GM21390 (cell line): Measurements from ENCODE around the gene TANC1.

Source experiments
- ATAC-seq: cut with Tn5 transposase; IDR thresholded peaks from one replicate; pipeline ENCODE4 v1.9.1; 2021; ENCODE audit not compliant: unreplicated experiment

TANC1 gene

DNA sequence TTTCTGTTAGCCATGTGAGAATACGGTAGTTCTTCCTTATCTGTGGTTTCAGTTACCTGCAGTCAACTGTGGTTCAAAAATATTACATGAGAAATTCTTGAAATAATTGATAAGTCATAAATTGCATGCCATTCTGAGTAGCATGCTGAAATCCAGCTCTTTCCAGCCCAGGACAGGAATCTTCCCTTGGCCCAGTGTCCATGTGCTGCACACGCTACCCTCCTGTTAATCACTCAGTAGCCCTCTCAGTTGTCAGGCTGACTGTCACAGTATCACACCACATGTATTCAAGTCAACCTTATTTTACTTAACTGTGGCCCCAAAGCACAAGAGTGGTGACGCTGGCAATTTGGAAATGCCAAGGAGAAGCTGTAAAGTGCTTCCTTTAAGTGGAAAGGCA lies 141.1 kb downstream of the TANC1 start:
- ATAC-seq = no peak

DNA sequence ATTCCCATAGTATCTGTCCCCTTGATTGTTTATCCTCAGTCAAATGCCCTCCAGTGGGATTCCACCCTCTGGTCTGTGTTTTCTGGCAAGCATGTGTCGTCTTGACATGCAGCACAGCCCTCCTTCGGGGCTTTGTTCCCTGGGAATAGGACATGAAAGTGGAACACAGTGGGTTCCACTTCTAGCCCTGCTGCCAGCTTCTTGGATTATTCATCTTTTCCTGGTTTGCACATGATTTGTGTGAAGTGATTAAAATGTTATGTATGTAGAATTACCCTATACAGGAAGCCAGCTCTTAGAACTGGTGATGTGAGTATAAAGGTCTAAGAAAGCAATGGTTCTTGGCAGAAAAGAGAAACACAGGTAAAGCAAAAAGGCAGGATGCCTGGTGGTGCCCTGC lies 142.3 kb downstream of the TANC1 start:
- no peak for ATAC-seq

DNA sequence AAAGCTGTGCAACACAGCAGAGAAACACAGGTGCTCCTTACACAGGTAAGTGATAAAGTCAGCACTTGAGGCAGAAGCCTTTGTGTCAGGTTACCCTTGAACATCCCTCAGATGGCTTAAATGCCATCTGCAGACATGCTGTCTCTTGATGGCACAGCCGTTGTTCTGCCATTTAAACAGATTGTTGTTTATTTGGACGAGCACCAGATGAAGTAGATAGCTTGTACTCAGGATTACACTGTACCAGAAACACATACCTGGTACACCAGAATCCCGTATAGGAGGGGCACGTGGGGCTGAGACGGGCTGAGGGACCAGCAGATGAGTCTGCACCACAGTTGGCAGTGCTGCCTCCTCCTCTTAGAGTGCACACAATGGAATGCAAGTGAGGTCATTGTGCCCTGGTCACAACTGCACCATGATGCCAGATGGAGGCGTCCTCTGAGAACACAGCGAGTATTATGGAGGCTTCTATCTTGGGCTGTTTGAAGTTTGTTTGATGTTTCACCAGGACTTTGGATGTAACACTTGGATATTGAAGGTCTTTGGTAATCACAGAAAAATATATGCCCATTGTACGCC lies 143.0 kb downstream of the TANC1 start:
- ATAC-seq = no peak

DNA sequence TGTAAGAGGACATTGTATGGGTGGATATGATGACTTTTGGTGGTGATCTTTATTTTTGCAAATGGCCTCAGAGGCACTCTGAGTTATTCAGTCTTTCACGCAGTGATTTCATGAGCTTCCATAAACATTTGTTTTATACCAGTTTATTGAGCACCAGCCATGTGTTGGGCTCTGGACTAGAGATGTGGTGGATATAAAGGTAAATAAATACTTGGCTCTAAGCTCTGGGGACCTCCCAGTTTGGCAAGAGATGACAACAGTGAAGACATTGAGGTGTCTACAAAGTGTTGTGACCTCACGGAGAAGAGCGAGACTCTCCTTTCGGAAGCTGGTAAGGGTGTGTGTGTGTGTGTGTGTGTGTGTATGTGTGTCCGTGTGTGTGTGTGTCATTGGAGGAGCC lies 146.4 kb downstream of the TANC1 start:
- no peak for ATAC-seq

DNA sequence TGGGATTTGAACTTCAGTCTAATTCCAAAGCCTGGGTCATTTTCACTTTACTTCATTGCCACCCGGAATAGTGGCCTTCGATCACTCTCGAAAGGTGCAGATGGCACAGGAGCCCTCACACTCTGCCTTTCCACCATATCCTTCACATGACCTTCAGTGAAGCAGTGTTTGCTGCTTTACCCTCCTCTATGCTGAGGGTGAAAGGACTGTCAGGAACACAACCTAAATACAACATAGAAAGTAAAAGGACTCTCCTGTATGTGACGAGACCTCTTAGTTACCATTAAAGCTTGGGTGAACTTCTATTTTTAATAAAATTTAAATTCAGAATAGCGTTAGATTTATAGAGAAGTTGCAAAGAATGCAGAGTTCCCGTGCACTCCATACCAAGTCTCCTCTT lies 148.5 kb downstream of the TANC1 start:
- ATAC-seq = no peak

DNA sequence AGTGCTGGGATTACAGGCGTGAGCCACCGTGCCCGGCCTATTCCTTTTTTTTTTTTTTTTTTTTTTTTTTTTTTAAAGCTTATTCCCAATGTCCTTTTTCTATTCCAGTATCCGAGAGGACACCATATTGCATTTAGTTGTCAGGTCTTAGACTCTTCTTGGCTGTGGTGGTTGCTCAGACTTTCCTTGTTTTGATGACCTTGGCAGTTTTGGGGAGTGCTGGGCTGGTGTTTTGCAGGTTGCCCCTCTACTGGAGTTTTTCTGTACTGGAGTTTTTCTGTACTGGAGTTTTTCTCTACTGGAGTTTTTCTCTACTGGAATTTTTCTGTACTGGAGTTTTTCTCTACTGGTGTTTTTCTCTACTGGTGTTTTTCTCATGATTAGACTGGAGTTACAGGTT lies 149.2 kb downstream of the TANC1 start:
- no peak for ATAC-seq

DNA sequence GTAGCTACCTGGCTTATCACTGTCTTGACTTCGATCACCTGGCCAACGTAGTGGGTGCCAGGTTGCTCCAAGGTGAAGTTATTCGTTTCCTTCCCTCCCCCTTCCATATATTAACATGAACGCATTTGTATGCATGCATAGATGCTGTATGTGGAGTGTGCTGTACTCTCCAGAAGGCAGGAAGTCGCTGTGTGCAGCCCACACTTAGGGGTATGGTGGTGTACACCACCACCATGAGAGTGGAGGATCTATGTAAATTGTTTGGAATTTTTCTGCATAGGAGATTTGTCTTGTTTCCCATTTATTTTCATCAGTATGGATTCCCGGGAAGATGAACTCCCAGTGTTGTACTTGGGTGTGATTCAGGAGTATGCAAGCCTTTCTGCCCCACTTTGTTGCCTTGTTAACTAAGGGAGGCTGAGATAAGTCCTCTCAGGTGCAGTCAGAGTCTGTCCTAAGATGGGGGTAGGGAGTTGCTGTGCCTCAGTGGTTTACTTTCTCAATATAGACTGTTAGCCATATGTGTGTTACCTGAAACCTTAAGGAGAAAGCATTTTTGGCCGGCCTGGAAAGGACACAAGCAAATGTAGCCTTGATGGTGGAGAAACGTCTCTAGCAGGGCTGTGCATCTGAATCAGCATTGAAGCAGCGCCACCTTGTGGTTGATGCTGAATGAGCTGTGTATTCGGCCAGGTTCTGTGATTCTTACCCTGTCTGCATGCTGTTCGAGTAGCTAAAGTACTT lies 149.8 kb downstream of the TANC1 start:
- ATAC-seq = peak; percentile 93

DNA sequence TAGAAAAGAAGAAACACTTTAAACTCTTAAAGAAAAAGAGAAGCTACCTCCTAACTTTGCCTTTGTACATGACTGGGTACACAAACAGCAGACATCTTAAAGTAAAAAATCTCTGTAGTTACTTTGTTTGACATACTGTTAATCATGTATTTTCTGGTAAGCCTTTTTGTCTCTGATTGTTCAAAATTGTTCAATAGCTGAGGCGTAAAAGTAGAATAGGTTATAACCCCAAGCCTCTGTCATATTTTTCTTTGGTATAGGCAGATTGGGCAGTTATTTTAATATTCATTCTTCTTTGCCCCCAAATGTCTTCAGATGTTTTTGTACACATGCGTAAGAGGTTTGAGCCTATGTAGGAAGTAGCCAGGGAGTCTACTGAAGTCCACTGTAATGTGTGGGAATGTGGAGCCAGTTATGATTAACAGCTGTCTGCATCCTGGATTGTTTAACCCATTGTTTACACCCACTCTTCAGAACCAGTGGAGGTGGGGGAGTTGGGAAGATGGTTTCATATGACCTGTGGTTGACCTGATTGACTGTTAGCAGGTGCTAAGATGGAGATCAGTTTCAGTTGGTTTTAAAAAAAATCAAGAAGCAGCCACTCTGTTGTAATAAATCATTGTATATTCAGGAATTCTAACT lies 150.5 kb downstream of the TANC1 start:
- ATAC-seq = peak; percentile 6

DNA sequence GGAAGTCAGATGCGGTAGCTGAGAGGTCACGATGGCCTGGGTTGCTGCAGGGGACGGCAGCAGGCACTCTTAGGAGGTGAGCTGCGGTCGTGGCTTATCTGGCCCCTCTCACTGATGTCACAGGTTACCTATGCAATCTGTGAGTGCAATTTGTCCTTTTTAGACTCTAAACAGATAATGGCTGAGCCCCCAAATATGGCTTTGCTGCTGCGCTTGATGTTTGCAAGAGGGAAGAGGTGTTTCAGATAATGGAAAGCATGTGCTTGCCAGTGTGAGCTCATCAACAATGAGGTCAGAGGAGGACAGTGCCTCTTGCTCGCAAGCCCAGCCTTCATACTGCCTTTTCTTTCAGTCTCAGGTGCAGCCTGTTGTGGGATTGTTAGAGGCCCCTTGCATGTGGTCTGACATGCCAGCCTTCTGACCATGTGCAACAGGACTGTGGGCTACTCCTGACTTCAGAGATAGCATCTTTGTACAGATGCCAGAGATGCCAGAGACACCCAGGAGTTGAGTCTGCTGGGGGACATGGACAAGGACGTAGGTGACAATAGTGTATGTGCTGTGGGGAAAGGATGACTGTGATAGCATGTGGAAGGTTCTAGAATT lies 151.3 kb downstream of the TANC1 start:
- ATAC-seq = no peak

DNA sequence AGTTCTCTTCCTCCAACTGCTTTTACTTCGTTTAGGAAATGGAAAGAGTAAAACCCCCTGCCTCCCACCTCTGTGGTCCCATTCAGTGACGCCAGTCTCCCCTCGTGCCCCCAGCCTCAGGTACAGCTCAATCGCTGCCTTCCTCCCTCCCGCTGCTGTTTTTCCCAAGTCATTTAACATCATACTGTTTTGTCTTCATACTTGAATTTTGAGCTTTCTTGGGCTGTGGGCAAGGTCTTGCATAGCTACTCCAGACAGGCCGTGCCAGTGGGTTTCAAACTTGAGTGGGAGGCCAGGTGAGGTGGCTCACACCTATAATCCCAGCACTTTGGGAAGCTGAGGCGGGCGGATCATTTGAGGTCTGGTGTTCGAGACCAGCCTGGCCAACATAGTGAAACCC lies 155.3 kb downstream of the TANC1 start:
- no peak for ATAC-seq

DNA sequence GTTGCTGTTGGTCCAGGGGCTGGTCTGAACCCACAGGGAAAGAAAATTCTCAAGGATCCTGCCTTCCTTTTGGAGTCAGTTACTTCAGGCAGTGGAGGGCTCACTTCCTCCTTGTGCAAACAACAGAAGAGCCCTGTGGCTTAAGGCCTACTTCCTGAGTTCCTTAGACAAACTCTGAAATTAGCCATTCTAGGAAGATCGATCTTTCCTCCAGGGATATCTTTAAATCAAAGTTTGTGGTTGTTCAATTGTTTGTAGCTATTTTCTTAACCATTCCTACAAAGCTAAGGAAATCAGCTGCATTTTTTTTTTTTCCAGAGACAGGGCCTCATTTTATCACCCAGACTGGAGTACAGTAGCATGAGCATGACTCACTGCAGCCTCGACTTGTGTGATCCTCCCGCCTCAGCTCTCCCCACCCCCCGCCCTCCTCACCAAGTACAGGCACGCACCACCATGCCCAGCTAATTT lies 156.0 kb downstream of the TANC1 start:
- no peak for ATAC-seq

DNA sequence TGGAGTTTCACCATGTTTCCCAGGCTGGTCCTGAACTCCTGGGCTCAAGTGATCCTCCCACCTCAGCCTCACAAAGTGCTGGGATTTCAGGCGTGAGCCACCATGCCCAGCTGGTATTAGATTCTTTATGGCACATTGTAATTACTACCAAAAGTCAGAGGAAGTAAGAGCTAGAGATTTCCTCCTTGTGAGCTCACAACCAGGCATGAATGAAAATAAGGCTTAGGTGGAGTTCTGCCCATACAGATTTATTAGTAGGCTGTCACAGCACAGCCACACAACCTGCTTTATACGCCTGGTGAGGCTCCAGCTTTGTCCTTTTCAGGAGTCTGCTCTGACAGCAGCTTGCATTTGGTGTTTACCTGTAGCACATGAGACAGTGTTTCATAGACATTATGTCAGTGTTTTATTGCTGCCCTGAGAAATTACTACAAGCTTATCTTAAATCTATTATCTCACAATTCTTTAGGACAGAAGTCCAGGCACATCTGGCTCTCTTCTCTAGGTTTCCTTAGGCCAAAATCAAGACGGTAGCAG lies 156.6 kb downstream of the TANC1 start:
- ATAC-seq = no peak

DNA sequence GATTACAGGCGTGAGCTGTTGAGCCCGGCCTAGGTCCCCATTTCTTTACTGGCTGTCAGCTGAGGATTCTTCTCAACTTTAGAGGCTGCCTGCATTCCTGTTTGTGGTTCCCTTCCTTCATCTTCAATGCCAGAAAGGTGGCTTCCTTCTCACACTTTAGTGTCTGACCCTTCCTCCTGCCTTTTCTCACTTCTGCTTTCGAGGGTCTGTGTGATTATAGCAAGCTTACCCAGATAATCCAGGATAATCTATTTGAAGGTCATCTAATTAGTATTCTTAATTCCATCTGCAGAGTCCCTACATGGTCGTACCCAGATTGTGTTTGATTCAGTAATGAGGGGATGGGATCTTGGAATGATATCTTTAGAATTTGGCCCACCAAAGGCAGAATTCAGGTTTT lies 157.4 kb downstream of the TANC1 start:
- no peak for ATAC-seq

DNA sequence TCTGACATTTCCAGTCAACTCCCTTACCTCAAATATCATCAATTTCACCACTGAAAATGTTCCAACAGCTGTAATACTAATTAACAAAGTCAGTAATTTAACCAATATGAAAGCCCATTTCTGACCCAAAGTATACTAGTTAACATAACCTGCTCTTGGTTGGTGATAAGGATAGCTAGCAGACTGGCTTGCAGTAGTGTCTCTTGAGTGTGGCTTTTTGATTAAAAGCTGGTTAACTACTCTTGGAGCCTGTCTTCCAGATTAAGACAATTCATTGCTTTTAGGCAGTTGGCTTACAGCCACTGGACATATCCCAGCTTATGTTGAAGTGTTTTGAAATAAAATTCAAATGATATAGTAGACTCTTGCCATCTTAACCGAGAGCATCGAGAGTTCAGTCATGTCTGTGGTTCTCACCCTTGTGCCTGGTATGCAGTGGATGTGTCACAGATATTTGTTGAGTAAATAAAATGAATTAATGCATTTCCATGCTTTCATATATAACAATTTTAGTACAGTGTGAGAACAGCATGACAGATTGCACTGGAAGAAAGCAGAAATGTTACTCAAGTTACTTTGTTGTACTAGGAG lies 158.1 kb downstream of the TANC1 start:
- ATAC-seq = no peak

DNA sequence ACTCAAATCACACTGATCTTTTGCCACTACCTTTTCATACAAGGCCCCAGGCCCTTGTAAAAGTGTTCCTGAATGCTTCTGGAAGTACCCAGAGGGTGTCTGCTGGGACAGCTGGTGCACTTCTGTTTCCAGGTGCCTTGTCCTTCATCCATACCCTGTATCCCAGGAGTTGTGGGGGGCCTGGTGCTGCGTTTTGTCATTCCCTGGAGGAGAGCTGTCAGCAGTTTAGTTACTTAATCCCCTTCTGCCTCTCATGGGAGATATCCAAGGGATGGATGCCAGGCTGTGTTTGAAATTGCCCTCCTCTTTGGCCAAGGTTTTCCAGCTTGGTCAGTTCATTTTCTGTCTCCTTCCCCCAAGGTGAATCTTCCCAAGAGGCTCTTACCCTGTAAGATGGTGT lies 159.8 kb downstream of the TANC1 start:
- ATAC-seq = no peak

DNA sequence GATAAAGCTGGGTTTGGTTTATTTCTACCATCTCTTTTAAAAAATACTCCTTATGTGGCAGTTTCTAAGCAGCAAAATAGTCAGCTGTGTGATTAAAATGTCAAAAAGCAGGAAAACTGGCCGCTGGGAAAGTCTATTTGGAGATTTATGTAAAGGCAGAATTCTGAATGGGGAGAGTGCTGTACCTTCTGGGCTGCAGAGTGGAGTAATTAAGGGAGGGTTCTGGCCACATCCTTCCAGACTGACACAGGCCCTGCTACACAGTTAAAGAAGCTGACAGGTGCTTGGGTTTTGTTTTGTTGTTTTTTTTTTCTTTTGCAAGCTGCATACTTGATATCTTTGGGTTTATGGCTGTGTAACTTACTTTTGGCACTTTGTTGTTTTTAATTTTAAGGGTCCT lies 160.8 kb downstream of the TANC1 start:
- ATAC-seq = no peak

DNA sequence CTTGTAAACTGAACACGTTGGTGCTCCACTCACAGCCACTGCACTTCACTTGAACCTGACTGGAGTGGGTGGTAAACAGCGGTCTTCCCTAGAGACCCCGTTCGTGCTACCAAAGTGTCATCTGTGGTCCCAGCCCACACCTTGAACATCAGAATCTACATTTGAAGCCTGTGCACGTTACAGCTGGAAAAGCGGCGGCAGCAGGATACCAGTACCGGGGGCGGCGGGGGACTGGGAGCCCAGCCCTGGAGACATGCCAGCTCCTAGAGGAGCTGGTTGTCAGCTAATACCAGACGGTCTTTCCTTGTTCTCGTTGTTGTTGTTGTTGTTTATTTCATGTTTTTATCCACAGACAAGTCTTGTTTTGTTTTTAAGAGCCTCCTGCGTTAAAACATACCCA lies 161.4 kb downstream of the TANC1 start:
- no peak for ATAC-seq

DNA sequence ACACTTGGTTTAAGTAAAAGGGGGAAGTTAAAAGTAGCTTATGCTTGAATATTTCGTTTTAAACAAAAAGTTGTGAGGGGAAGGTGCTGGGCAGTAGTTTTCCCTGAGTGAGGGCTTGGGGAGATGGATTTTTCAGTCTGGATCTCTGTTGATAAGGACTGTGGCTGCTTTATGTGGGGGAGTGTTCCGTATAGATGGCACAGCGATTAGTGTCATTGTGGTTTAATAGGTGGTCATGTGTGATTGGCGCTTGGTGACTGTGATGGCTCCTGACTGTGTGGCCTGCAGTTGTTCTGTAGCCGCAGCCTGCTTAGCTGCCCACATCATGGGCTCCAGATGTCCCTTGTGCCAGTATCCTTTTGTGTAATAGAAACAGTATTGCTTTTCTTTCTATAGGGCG lies 161.9 kb downstream of the TANC1 start:
- no peak for ATAC-seq

DNA sequence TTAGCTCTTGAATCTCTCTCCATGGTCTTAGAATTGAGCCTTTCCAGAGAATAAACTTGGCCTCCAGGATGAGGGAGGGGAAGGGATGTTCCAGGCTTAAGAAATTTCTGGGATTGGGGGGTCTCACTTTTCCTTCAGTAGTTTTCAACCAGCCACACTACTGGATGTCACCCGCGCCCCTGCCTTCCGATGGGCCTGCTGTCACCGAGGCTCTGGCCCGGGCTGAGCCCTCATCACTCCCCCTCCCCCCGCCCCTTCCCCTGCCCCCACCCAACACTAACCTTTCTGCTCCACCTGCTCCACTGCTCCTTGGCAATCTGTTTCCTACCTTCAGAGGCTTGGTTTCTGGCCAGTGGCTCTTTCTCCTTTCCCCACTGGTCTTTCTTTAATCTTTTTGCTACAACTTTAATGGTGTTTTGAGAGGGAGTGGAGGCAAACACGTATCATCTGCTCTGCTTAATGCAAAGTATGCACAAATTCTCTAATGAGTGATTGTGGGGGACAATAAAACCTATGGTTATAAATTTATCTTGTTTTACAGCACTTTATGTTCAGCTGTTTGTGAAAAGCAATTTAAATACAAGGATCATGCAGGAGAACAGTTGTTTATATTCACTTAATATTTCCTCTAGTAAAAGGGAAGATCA lies 162.9 kb downstream of the TANC1 start:
- no peak for ATAC-seq

DNA sequence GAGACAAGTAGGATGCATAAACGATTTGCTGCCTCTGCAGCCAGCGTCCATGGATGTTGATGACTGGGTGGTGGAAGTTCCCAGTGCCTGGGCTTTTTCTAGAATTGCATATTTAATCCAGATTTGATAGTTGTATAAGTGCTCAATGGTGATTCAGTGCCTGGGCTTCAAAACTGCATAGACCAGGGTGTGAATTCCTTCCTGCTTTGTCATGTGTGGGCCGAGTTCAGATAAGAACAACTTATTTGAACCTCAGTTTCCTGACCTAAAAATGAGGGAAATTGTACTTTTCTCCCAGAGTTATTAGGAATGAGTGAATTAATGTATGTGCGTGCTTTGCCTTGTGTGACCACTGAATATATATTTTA lies 163.5 kb downstream of the TANC1 start:
- no peak for ATAC-seq

DNA sequence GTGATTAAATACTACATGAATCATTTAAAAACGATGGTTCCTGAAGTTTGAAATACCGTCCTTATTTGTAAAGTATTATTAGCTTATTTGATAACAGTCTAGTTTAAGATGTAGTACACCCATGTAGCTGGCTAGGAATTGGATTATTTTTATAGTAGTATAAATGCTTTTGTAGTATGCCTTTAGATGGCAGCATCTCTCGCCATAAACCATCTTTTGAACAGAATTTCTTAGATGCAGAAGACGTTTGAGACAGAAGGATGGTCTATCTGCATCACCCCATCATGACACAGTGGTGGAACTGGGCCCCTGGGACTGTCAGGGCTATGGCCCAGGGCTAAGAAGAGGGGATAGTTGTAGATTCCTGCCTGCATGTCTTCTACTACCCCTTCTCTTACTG lies 165.4 kb downstream of the TANC1 start:
- ATAC-seq = no peak
